Neural progenitor cell (in vitro differentiated cells): ENCODE results near the gene CACNA1E. TPM values are rescaled to one million over a fixed set of nuclear protein-coding genes. Genes with fewer than 3 reads are reported as not detected.

Source experiments
- DNase-seq: peaks from one replicate; pipeline ENCODE4 v3.0.0-alpha.2; 2016; ENCODE audit warnings: low spot score
- H2AFZ ChIP-seq: fragments of 200-600 bp; sonication (generic); replicated peaks from 2 replicates; pipeline ENCODE4 v1.6.1; 2016; ENCODE audit warnings: antibody characterized with exemption
- H3F3A ChIP-seq: fragments of 200-600 bp; sonication (generic); 2 replicates; pipeline ENCODE4 v1.6.1; 2016; ENCODE audit warnings: antibody characterized with exemption, low read depth
- H3K27ac ChIP-seq: fragments of 200-600 bp; sonication (generic); 2 replicates; pipeline ENCODE4 v1.5.1; 2016; ENCODE audit warnings: mild to moderate bottlenecking
- H3K27me3 ChIP-seq: fragments of 200-600 bp; sonication (generic); 2 replicates; pipeline ENCODE4 v1.6.1; 2016; ENCODE audit warnings: mild to moderate bottlenecking, moderate library complexity
- H3K36me3 ChIP-seq: fragments of 200-600 bp; sonication (generic); 2 replicates; pipeline ENCODE4 v1.5.1; 2016
- H3K4me1 ChIP-seq: fragments of 200-600 bp; sonication (generic); 2 replicates; pipeline ENCODE4 v1.6.1; 2016; ENCODE audit warnings: mixed run types
- H3K4me2 ChIP-seq: fragments of 200-600 bp; sonication (generic); 2 replicates; pipeline ENCODE4 v1.6.1; 2016
- H3K4me3 ChIP-seq: fragments of 200-600 bp; sonication (generic); 2 replicates; pipeline ENCODE4 v1.5.1; 2016
- H3K79me2 ChIP-seq: fragments of 200-600 bp; sonication (generic); 2 replicates; pipeline ENCODE4 v1.6.1; 2016; ENCODE audit warnings: low read depth
- H3K9ac ChIP-seq: fragments of 200-600 bp; sonication (generic); 2 replicates; pipeline ENCODE4 v1.6.1; 2016
- H3K9me3 ChIP-seq: fragments of 200-600 bp; sonication (generic); 2 replicates; pipeline ENCODE4 v1.5.1; 2016; ENCODE audit warnings: low read depth
- H4K20me1 ChIP-seq: fragments of 200-600 bp; sonication (generic); 2 replicates; pipeline ENCODE4 v1.6.1; 2016; ENCODE audit warnings: low read depth
- H3K27ac Mint-ChIP-seq: 3 replicates; pipeline ENCODE4 v1.8.0; 2021; ENCODE audit warnings: mixed read lengths
- H3K27me3 Mint-ChIP-seq: 2 replicates; pipeline ENCODE4 v1.8.0; 2022; ENCODE audit warnings: low read depth, mild to moderate bottlenecking, inconsistent platforms, moderate library complexity, mixed read lengths; ENCODE audit not compliant: insufficient read depth
- H3K36me3 Mint-ChIP-seq: 3 replicates; pipeline ENCODE4 v1.8.0; 2021; ENCODE audit warnings: mixed read lengths
- H3K4me1 Mint-ChIP-seq: 3 replicates; pipeline ENCODE4 v1.8.0; 2021; ENCODE audit warnings: mixed read lengths
- H3K4me3 Mint-ChIP-seq: 3 replicates; pipeline ENCODE4 v1.8.0; 2021; ENCODE audit warnings: mild to moderate bottlenecking, moderate library complexity, mixed read lengths
- H3K9me3 Mint-ChIP-seq: 3 replicates; pipeline ENCODE4 v1.8.0; 2020; ENCODE audit warnings: mixed read lengths
- EZH2 ChIP-seq: fragments of 200-600 bp; sonication (generic); IDR thresholded peaks from 2 replicates; pipeline ENCODE4 v1.6.1; 2017; ENCODE audit warnings: antibody characterized with exemption, mild to moderate bottlenecking, moderate library complexity
- EZH2phosphoT487 ChIP-seq: fragments of 200-600 bp; sonication (generic); IDR thresholded peaks from 2 replicates; pipeline ENCODE4 v1.6.1; 2017; ENCODE audit warnings: antibody characterized with exemption
- total RNA-seq: library from RNA; depleted of rRNA; stranded (reverse); fragments of >200 nt; gene quantifications from 2 replicates; pipeline ENCODE4 v1.2.3, GENCODE V29; 2015; ENCODE audit warnings: low replicate concordance
- TF ChIP-seq, protein P1 (sequence below): fragments of 200-600 bp; sonication (generic); IDR thresholded peaks from 2 replicates; pipeline ENCODE4 v1.5.1; 2017; ENCODE audit warnings: antibody characterized with exemption, mild to moderate bottlenecking

Gene CACNA1E
- total RNA-seq, 1 donor from 2014 or later: 2.1 TPM

DNA sequence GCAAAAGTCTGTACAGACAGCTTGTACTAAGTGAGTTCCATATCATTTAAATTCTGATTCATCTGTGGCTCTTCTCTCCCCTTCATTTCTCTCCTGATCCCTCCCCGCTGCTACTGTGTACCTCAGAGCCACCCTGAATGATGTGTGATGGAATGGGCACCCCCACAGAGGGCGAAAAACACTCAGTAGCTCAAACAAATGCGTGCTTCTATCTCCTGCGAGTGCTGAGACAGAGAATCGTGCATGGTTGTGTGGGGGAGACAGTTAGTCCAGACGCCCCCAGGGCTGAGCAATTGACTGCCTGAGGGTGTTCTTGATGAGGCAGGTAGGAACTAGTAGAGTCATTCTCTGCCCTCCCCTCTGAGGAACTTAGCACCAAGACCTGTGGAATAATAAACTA is 308.4 kb downstream of the CACNA1E start:
- no peak overlapping the region for H3K4me3 ChIP-seq
- no peak overlapping the region for H3K27ac ChIP-seq
- H3K4me1 ChIP-seq: no peaks in the 10 kb centered on the region
- H3K9me3 ChIP-seq: no peaks in the 10 kb centered on the region
- peaks cover 2% of the 10 kb centered on the region for H3K9me3 Mint-ChIP-seq
- no peak overlapping the region for H3K4me3 Mint-ChIP-seq
- TF ChIP-seq EZH2: no peak
- TF ChIP-seq EZH2phosphoT487: no peak
- TF ChIP-seq, protein P1, sequence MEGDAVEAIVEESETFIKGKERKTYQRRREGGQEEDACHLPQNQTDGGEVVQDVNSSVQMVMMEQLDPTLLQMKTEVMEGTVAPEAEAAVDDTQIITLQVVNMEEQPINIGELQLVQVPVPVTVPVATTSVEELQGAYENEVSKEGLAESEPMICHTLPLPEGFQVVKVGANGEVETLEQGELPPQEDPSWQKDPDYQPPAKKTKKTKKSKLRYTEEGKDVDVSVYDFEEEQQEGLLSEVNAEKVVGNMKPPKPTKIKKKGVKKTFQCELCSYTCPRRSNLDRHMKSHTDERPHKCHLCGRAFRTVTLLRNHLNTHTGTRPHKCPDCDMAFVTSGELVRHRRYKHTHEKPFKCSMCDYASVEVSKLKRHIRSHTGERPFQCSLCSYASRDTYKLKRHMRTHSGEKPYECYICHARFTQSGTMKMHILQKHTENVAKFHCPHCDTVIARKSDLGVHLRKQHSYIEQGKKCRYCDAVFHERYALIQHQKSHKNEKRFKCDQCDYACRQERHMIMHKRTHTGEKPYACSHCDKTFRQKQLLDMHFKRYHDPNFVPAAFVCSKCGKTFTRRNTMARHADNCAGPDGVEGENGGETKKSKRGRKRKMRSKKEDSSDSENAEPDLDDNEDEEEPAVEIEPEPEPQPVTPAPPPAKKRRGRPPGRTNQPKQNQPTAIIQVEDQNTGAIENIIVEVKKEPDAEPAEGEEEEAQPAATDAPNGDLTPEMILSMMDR: no peak
- no peak overlapping the region for H2AFZ ChIP-seq
- H3K4me1 Mint-ChIP-seq: peaks cover 10% of the 10 kb centered on the region
- no peak overlapping the region for H3K27ac Mint-ChIP-seq
- H3K27me3 Mint-ChIP-seq: peaks cover 4% of the 10 kb centered on the region
- no peaks in the 10 kb centered on the region for H3K79me2 ChIP-seq
- no peaks in the 10 kb centered on the region for H3K36me3 ChIP-seq
- H3F3A ChIP-seq: no peaks in the 10 kb centered on the region
- no peak overlapping the region for H3K4me2 ChIP-seq
- no peak for DNase-seq
- H3K9ac ChIP-seq: no peak overlapping the region
- H3K27me3 ChIP-seq: no peaks in the 10 kb centered on the region
- no peaks in the 10 kb centered on the region for H4K20me1 ChIP-seq
- no peaks in the 10 kb centered on the region for H3K36me3 Mint-ChIP-seq

DNA sequence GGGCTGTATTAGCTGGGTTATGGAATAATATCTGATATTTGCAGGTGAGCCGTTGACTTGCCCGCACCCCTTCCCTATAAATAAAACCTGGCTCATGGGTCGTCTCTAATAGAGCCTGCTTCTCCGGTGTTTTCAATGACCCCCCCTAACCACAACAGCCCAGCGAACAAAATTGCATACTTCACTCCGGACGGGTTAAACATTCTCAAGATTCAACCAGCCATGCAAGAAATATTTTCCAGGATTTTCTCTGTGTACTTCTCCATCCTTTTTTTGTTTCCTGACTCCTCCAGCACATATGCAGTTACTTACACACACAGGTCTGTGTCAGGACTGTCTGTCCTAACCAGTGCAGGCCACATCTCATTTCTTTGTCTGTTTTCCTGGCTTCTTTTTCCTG is 310.5 kb downstream of the CACNA1E start:
- no peak overlapping the region for H3K4me2 ChIP-seq
- Mint-ChIP-seq H3K9me3 (no peaks in the 10 kb centered on the region), H3K27me3 (peaks cover 2% of the 10 kb centered on the region), H3K4me3 (no peak overlapping the region), H3K36me3 (no peaks in the 10 kb centered on the region), H3K27ac (no peak overlapping the region), H3K4me1 (peaks cover 10% of the 10 kb centered on the region)
- H3K36me3 ChIP-seq: no peaks in the 10 kb centered on the region
- no peaks in the 10 kb centered on the region for H3K9me3 ChIP-seq
- no peak overlapping the region for H2AFZ ChIP-seq
- H3K27ac ChIP-seq: no peak overlapping the region
- DNase-seq: no peak
- no peaks in the 10 kb centered on the region for H3K4me1 ChIP-seq
- H4K20me1 ChIP-seq: no peaks in the 10 kb centered on the region
- H3F3A ChIP-seq: no peaks in the 10 kb centered on the region
- H3K27me3 ChIP-seq: no peaks in the 10 kb centered on the region
- no peak overlapping the region for H3K9ac ChIP-seq
- no peak overlapping the region for H3K4me3 ChIP-seq
- H3K79me2 ChIP-seq: no peaks in the 10 kb centered on the region
- TF ChIP-seq EZH2: no peak
- TF ChIP-seq, protein P1: no peak
- TF ChIP-seq EZH2phosphoT487: no peak

DNA sequence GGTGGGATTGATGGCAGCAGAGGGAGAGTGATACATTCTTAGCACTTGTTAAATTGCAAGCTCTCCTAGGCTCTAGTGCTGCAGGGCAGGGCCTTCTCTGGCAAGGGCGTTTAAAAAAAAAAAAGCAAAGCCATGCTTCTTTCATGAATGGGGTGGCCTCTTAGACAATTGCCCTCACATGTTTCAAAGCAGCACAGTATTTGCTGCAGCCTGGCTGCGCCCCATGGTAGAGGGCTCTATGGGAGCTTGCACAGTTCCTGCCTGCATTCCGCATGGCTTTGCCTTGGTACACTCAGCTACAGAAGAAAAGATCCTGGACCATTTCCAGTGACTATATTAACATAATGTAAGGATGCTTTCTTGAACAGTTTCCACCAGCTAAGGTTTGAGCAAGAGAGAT is 311.0 kb downstream of the CACNA1E start:
- Histone ChIP-seq H3K4me2 (no peak overlapping the region), H3K9me3 (no peaks in the 10 kb centered on the region), H3K27ac (no peak overlapping the region), H3K27me3 (no peaks in the 10 kb centered on the region), H2AFZ (no peak overlapping the region), H3K4me3 (no peak overlapping the region), H3K36me3 (no peaks in the 10 kb centered on the region), H3F3A (no peaks in the 10 kb centered on the region), H3K4me1 (no peaks in the 10 kb centered on the region), H3K79me2 (no peaks in the 10 kb centered on the region), H4K20me1 (no peaks in the 10 kb centered on the region), H3K9ac (no peak overlapping the region)
- H3K27me3 Mint-ChIP-seq: peaks cover 2% of the 10 kb centered on the region
- TF ChIP-seq, protein P1: no peak
- TF ChIP-seq EZH2phosphoT487 (no peak), EZH2 (no peak)
- H3K27ac Mint-ChIP-seq: peak overlapping the region; percentile 90
- H3K9me3 Mint-ChIP-seq: no peaks in the 10 kb centered on the region
- no peak for DNase-seq
- H3K36me3 Mint-ChIP-seq: no peaks in the 10 kb centered on the region
- peaks cover 10% of the 10 kb centered on the region for H3K4me1 Mint-ChIP-seq
- H3K4me3 Mint-ChIP-seq: no peak overlapping the region
